Breast epithelium (tissue), 4 donors: ENCODE measurements around the gene MAP3K7CL. TPM values are rescaled to one million over a fixed set of nuclear protein-coding genes. Genes with fewer than 3 reads are reported as not detected.

Experiments
- DNase-seq, 2 donors: peaks; one replicate each; pipeline ENCODE4 v3.0.0-alpha.2; 2019; ENCODE audit warnings: low spot score in 2 of 2
- H3K27ac ChIP-seq, 2 donors: fragments of 200-600 bp; sonication (generic) in 1 of 2; one replicate each; pipeline ENCODE4 v1.5.1; 2016 to 2019; ENCODE audit warnings: mild to moderate bottlenecking in 1 of 2
- H3K27me3 ChIP-seq, 2 donors: fragments of 200-600 bp; sonication (generic) in 1 of 2; one replicate each; pipeline versions ENCODE4 v1.5.1 to v1.6.0; 2017 to 2019; ENCODE audit warnings: control low read depth in 1 of 2, mild to moderate bottlenecking in 1 of 2
- H3K36me3 ChIP-seq: fragments of 200-600 bp; one replicate; pipeline ENCODE4 v1.5.1; 2019
- H3K4me1 ChIP-seq, 2 donors: fragments of 200-600 bp; sonication (generic); one replicate each; pipeline ENCODE4 v1.5.1; 2016 to 2019; ENCODE audit warnings: control low read depth in 1 of 2
- H3K4me3 ChIP-seq, 3 donors: fragments of 200-600 bp; sonication (generic); 1 replicate in 2 of 3; 2 replicates in 1 of 3; pipeline ENCODE4 v1.5.1; 2016 to 2019; ENCODE audit warnings: mild to moderate bottlenecking in 3 of 3, moderate library complexity in 2 of 3
- H3K9me3 ChIP-seq, 2 donors: fragments of 200-600 bp; sonication (generic) in 1 of 2; one replicate each; pipeline ENCODE4 v1.5.1; 2016 to 2019; ENCODE audit warnings: control low read depth in 1 of 2
- POLR2A ChIP-seq: fragments of 450-650 bp; IDR thresholded peaks from one replicate; pipeline ENCODE4 v1.6.1; 2016; ENCODE audit warnings: antibody characterized with exemption, mild to moderate bottlenecking, moderate library complexity
- POLR2AphosphoS5 ChIP-seq, 3 donors: sonication (generic); formaldehyde crosslinking; IDR thresholded peaks; one replicate each; pipeline ENCODE4 v1.6.1; 2017; ENCODE audit warnings: antibody characterized with exemption in 3 of 3
- intact Hi-C: fragments of 100-400 bp; cut with DNase I; formaldehyde crosslinking; loops from one replicate; pipeline ENCODE4 v1.15.1; 2023; ENCODE audit warnings: low total_unique reads
- total RNA-seq, 3 donors: library from RNA; depleted of rRNA; stranded (reverse); fragments of >200 nt; gene quantifications; one replicate each; pipeline ENCODE4 v1.1.0, GENCODE V29; 2016
- TF ChIP-seq, protein P1 (sequence below), 3 donors: fragments of 450-650 bp; IDR thresholded peaks; one replicate each; pipeline ENCODE4 v1.5.1; 2016 to 2017; ENCODE audit warnings: antibody characterized with exemption in 3 of 3, mild to moderate bottlenecking in 3 of 3, moderate library complexity in 3 of 3

MAP3K7CL gene
- total RNA-seq, 3 donors from 2014 or later, result 1.8 to 8.5 (median 7.5) TPM

DNA sequence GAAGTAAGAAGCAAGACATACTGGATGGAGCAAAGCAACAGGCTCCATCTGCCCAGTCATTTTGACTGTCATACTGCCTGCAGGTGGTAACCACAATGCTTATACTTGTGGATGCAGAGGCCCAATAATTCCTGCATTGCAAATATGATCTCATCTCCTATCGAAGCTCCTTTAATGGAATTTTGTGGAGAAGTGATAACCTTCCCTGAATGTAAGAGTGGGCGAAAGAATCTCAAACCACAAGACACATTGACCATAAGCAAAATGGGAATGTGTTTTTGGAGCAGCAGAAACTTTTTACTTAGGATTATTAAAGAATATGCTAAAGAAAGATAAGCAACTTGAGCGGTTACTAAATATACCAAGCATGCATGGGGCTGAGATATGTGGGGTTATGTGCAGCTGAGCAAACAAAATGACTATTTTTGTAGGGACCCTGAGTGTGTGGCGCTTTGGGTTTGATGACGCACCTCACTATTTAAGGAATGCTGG is 90.9 kb downstream of the MAP3K7CL start:
- DNase-seq, result no peak
- Histone ChIP-seq H3K27me3 (no peaks in the 10 kb centered on the region), H3K9me3 (no peaks in the 10 kb centered on the region), H3K4me3 (no peak overlapping the region), H3K27ac (no peak overlapping the region), H3K4me1 (no peaks in the 10 kb centered on the region), H3K36me3 (no peaks in the 10 kb centered on the region)
- TF ChIP-seq POLR2AphosphoS5 (IDR thresholded peaks at IDR 0.05) (no peak), POLR2A (no peak)
- TF ChIP-seq, protein P1, sequence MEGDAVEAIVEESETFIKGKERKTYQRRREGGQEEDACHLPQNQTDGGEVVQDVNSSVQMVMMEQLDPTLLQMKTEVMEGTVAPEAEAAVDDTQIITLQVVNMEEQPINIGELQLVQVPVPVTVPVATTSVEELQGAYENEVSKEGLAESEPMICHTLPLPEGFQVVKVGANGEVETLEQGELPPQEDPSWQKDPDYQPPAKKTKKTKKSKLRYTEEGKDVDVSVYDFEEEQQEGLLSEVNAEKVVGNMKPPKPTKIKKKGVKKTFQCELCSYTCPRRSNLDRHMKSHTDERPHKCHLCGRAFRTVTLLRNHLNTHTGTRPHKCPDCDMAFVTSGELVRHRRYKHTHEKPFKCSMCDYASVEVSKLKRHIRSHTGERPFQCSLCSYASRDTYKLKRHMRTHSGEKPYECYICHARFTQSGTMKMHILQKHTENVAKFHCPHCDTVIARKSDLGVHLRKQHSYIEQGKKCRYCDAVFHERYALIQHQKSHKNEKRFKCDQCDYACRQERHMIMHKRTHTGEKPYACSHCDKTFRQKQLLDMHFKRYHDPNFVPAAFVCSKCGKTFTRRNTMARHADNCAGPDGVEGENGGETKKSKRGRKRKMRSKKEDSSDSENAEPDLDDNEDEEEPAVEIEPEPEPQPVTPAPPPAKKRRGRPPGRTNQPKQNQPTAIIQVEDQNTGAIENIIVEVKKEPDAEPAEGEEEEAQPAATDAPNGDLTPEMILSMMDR (IDR thresholded peaks at IDR 0.05), result no peak
- intact Hi-C loops, result no loop called here

DNA sequence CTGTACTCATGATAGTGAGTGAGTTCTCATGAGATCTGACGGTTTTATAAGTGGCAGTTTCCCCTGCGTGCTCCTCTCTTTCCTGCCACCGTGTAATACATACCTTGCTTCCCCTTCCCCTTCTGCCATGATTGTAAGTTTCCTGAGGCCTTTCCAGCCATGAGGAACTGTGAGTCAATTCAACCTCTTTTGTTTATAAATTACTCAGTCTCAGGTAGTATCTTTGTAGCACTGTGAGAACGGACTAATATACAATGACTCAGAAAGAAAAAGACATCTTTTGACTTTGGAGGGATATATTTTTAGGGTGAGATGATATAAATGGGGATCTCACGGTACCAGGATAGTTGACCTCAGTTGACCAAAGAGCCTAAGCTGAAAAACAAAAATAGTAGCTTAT is 93.6 kb downstream of the MAP3K7CL start:
- no peaks in the 10 kb centered on the region for H3K9me3 ChIP-seq
- no peaks in the 10 kb centered on the region for H3K36me3 ChIP-seq
- H3K27ac ChIP-seq, result no peak overlapping the region
- H3K27me3 ChIP-seq, result no peaks in the 10 kb centered on the region
- TF ChIP-seq POLR2AphosphoS5 (IDR thresholded peaks at IDR 0.05) (no peak), POLR2A (no peak)
- TF ChIP-seq, protein P1 (IDR thresholded peaks at IDR 0.05), result no peak
- no peaks in the 10 kb centered on the region for H3K4me1 ChIP-seq
- intact Hi-C loops, result no loop called here
- no peak overlapping the region for H3K4me3 ChIP-seq
- DNase-seq, result no peak

Other genes with a start within 250 kb of the MAP3K7CL start
- 10 to 100 TPM; 27.4 to 41.1 (median 29.8) TPM for gene LTN1, start 137.8 kb upstream of the MAP3K7CL start, total RNA-seq
- gene RWDD2B, start 111.3 kb upstream of the MAP3K7CL start, total RNA-seq, result 10 to 100 TPM; 10.4 to 14.1 (median 12.1) TPM
- 10 to 100 TPM; 35.4 to 53.0 (median 35.7) TPM for gene USP16, start 106.0 kb upstream of the MAP3K7CL start, total RNA-seq
- 100 to 1,000 TPM; 104 to 155 (median 121) TPM for gene CCT8, start 57.0 kb upstream of the MAP3K7CL start, total RNA-seq
- gene BACH1, start 168.3 kb downstream of the MAP3K7CL start, total RNA-seq, result 10 to 100 TPM; 31.8 to 65.3 (median 42.3) TPM